OCI-LY1 (cell line): ENCODE data around the gene VPREB1.
A peak's percentile ranks its signal among the peaks of the same experiment; 100 is the strongest.

ENCODE experiments used
- CTCF ChIP-seq: fragments of 200-600 bp; sonication (generic), shearing (Covaris generic); IDR thresholded peaks from 2 replicates; pipeline ENCODE4 v1.5.1; 2017; ENCODE audit warnings: mild to moderate bottlenecking, antibody characterized with exemption, low read length, moderate library complexity, mixed read lengths
- EZH2 ChIP-seq: fragments of 200-600 bp; sonication (generic), shearing (Covaris generic); IDR thresholded peaks from 2 replicates; pipeline ENCODE4 v1.8.0; 2017; ENCODE audit warnings: borderline replicate concordance, mixed run types, mild to moderate bottlenecking, antibody characterized with exemption, low read length, moderate library complexity, mixed read lengths

GRCh38 chr22:22195265-22196017 is 49.1 kb upstream of the VPREB1 start:
- peak; percentile 98 for TF ChIP-seq CTCF
- TF ChIP-seq EZH2: no peak
